Body of pancreas (tissue), 4 donors: ENCODE results near the gene ATXN7L1.

Experiments
- CTCF ChIP-seq, 7 experiments: fragments of 450-650 bp in 4 of 7; fragments of 200-600 bp in 3 of 7; sonication (generic) in 3 of 7; IDR thresholded peaks; one replicate each; pipeline ENCODE4 v1.5.1; 2016 to 2019; ENCODE audit warnings: antibody characterized with exemption in 7 of 7
- POLR2A ChIP-seq, 3 donors: fragments of 450-650 bp; IDR thresholded peaks; one replicate each; pipeline ENCODE4 v1.6.1; 2016; ENCODE audit warnings: antibody characterized with exemption in 3 of 3, mild to moderate bottlenecking in 2 of 3

- TF ChIP-seq POLR2A (IDR thresholded peaks at IDR 0.05) (no peak), CTCF (IDR thresholded peaks at IDR 0.05) (no peak)
These were observed 297.9 kb downstream of the ATXN7L1 start for GRCh38 chr7:105578496-105578895.
